HL-60 (cell line): ENCODE results near the gene RFX7.

Experiments used
- GABPA ChIP-seq: IDR thresholded peaks from 2 replicates; pipeline ENCODE4 v1.6.1; 2012; ENCODE audit warnings: low read depth
- POLR2AphosphoS5 ChIP-seq: IDR thresholded peaks from 2 replicates; pipeline ENCODE4 v1.6.1; 2012; ENCODE audit warnings: low read depth
- SPI1 ChIP-seq: IDR thresholded peaks from 2 replicates; pipeline ENCODE4 v1.6.1; 2012; ENCODE audit warnings: low read depth, mild to moderate bottlenecking, borderline replicate concordance
- TF ChIP-seq, protein P1 (sequence below): IDR thresholded peaks from one replicate; pipeline ENCODE4 v1.5.1; 2011; ENCODE audit warnings: low read length, control low read depth, inconsistent platforms; ENCODE audit not compliant: insufficient read depth
- TF ChIP-seq, protein P2 (sequence below): IDR thresholded peaks from 2 replicates; pipeline ENCODE4 v1.6.1; 2012; ENCODE audit warnings: low read depth; ENCODE audit not compliant: insufficient replicate concordance

DNA sequence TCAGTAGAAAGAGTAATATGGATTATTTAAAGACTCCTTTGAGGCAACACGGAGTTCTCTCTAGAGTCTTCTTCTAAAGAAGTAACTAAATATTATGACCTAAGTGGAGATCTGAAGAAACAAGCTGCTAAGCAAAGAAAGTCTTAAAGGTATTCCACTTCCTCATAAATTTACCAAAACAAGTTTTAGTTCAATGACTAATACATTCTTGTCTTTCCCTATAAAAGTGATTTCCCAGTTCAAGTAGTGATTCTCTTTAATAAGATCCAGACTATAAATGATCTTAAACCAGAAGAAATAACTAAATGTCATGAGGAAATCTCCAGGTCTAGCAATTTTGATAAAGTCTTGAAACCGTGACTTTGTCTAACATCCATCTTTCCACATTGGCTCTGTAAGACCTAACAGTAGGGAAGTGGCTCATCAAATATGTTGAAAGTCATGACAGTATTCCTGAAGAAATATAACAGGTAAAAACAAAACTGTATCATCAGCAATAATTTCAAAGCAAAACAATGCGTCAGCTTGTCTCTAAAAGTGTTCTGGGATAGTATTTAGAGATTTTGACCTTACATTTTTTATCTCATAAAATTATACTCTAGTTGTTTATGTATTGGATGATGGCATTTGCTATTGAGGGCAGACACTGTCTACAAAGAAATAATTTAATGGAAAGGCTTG, 198.5 kb downstream of the RFX7 start:
- TF ChIP-seq, protein P1, sequence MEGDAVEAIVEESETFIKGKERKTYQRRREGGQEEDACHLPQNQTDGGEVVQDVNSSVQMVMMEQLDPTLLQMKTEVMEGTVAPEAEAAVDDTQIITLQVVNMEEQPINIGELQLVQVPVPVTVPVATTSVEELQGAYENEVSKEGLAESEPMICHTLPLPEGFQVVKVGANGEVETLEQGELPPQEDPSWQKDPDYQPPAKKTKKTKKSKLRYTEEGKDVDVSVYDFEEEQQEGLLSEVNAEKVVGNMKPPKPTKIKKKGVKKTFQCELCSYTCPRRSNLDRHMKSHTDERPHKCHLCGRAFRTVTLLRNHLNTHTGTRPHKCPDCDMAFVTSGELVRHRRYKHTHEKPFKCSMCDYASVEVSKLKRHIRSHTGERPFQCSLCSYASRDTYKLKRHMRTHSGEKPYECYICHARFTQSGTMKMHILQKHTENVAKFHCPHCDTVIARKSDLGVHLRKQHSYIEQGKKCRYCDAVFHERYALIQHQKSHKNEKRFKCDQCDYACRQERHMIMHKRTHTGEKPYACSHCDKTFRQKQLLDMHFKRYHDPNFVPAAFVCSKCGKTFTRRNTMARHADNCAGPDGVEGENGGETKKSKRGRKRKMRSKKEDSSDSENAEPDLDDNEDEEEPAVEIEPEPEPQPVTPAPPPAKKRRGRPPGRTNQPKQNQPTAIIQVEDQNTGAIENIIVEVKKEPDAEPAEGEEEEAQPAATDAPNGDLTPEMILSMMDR = no peak
- TF ChIP-seq GABPA (no peak), POLR2AphosphoS5 (no peak), SPI1 (peak; percentile 15; the same call in 1 of the 2 replicates)
- TF ChIP-seq, protein P2, sequence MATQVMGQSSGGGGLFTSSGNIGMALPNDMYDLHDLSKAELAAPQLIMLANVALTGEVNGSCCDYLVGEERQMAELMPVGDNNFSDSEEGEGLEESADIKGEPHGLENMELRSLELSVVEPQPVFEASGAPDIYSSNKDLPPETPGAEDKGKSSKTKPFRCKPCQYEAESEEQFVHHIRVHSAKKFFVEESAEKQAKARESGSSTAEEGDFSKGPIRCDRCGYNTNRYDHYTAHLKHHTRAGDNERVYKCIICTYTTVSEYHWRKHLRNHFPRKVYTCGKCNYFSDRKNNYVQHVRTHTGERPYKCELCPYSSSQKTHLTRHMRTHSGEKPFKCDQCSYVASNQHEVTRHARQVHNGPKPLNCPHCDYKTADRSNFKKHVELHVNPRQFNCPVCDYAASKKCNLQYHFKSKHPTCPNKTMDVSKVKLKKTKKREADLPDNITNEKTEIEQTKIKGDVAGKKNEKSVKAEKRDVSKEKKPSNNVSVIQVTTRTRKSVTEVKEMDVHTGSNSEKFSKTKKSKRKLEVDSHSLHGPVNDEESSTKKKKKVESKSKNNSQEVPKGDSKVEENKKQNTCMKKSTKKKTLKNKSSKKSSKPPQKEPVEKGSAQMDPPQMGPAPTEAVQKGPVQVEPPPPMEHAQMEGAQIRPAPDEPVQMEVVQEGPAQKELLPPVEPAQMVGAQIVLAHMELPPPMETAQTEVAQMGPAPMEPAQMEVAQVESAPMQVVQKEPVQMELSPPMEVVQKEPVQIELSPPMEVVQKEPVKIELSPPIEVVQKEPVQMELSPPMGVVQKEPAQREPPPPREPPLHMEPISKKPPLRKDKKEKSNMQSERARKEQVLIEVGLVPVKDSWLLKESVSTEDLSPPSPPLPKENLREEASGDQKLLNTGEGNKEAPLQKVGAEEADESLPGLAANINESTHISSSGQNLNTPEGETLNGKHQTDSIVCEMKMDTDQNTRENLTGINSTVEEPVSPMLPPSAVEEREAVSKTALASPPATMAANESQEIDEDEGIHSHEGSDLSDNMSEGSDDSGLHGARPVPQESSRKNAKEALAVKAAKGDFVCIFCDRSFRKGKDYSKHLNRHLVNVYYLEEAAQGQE = no peak
